Natural killer cell treated with Interleukin-12 subunit alpha and Interleukin-12 subunit beta and Interleukin-15 and Interleukin-18, amount 100 ng/mL, for 72 hours (primary cell): ENCODE measurements around the gene SEL1L2. TPM values are rescaled to one million over a fixed set of nuclear protein-coding genes. Genes with fewer than 3 reads are reported as not detected.

Experiments
- ATAC-seq, 2 donors: fragments of 150-1000 bp; cut with Tn5 transposase in 1 of 2; sonication (Bioruptor Pico), chemical (Tn5 transposase) in 1 of 2; 2 replicates each; pipeline ENCODE4 v1.10.0; 2021
- DNase-seq: peaks from one replicate; pipeline ENCODE4 v3.0.0; 2022; ENCODE audit warnings: low spot score
- H3K27ac Mint-ChIP-seq, 2 donors: 1 replicate in 1 of 2; 2 replicates in 1 of 2; pipeline ENCODE4 v1.8.0; 2022; ENCODE audit warnings: mixed read lengths in 2 of 2, mild to moderate bottlenecking in 1 of 2, moderate library complexity in 1 of 2
- H3K27me3 Mint-ChIP-seq, 2 donors: 1 replicate in 1 of 2; 2 replicates in 1 of 2; pipeline ENCODE4 v1.8.0; 2022; ENCODE audit warnings: mixed read lengths in 2 of 2
- H3K36me3 Mint-ChIP-seq: one replicate; pipeline ENCODE4 v1.8.0; 2022; ENCODE audit warnings: mixed read lengths
- H3K4me1 Mint-ChIP-seq, 2 donors: 1 replicate in 1 of 2; 2 replicates in 1 of 2; pipeline ENCODE4 v1.8.0; 2022; ENCODE audit warnings: low read depth in 2 of 2, mixed read lengths in 2 of 2, mild to moderate bottlenecking in 1 of 2
- H3K4me3 Mint-ChIP-seq: one replicate; pipeline ENCODE4 v1.8.0; 2022; ENCODE audit warnings: mixed read lengths
- H3K9me3 Mint-ChIP-seq: 2 replicates; pipeline ENCODE4 v1.8.0; 2022; ENCODE audit warnings: mixed read lengths
- total RNA-seq, 2 donors: library from RNA; stranded (reverse); gene quantifications; one replicate each; pipeline ENCODE4 v1.2.3, GENCODE V29; 2022

The SEL1L2 gene
- total RNA-seq, 2 donors from 2014 or later: not detected

DNA sequence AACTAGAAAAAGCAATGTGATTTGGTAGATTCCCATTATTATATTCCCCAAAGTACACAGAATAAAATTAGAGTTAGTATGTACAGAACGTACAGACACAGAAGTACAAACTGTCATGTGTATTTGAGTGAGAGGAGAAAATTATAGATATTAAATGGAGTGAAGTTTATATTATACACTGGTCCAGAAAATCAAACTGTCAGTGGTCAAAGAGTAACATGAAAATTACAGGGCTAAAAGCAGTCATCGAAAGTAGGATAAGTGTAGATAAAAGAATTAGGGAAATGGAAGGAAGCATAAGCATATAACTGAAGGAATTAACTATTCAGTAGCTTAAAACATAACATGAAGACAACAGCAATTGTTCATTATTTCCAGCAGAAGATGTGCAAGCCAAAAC is 30.3 kb downstream of the SEL1L2 start:
- Mint-ChIP-seq H3K4me1 (no peaks in the 10 kb centered on the region), H3K27ac (no peak overlapping the region), H3K36me3 (no peaks in the 10 kb centered on the region), H3K9me3 (peaks cover 15% of the 10 kb centered on the region), H3K27me3 (no peaks in the 10 kb centered on the region), H3K4me3 (no peak overlapping the region)
- DNase-seq (no peak), ATAC-seq (no peak)

DNA sequence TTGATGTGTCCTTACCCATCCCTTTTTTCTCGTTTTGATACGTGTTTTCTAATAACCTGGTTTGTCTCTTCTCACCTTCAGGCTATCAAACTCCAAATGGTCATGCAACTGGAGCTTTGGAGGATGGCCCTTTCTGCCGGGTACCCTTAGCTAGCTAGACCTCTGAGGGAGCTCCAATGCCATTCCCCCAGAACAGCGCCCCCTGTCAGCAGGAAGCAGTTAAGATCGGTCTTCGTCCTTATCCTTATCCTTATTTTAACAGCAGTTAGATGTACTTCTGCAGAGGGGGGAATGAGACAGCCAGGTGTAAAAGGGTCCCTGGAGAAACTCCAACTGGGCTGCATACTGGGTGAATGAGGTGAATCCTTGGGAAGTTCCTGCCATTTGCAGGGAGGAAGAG is 37.2 kb downstream of the SEL1L2 start:
- no peak for ATAC-seq
- H3K4me3 Mint-ChIP-seq: no peak overlapping the region
- no peaks in the 10 kb centered on the region for H3K36me3 Mint-ChIP-seq
- H3K9me3 Mint-ChIP-seq: peaks cover 17% of the 10 kb centered on the region
- H3K4me1 Mint-ChIP-seq: no peaks in the 10 kb centered on the region
- DNase-seq: no peak
- no peaks in the 10 kb centered on the region for H3K27me3 Mint-ChIP-seq
- no peak overlapping the region for H3K27ac Mint-ChIP-seq

DNA sequence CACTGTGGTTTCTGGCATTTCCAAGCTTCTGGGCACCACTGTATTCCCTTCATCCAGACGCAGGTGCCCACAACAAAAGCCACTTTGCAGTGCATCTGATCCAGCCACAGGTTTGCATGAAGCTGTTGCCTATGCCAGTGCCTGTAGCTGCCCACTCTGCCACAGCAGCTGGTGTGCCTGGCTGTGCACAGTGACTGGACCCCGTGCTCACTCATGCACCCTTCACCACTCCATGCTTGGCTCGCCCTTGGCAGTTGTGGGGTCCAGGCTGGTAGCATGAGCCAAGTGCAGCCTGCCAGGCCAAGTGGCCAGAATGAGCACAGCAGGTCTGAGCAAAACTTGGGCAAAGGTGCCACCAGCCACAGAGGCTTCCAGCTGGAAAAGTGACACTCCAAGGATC is 42.7 kb downstream of the SEL1L2 start:
- Mint-ChIP-seq H3K27ac (no peak overlapping the region), H3K27me3 (no peaks in the 10 kb centered on the region), H3K4me1 (no peaks in the 10 kb centered on the region), H3K4me3 (no peak overlapping the region), H3K9me3 (peaks cover 27% of the 10 kb centered on the region), H3K36me3 (no peaks in the 10 kb centered on the region)
- DNase-seq: no peak
- no peak for ATAC-seq

GRCh38 chr20:13941031-13941430 is 49.4 kb downstream of the SEL1L2 start:
- ATAC-seq: no peak
- Mint-ChIP-seq H3K4me1 (no peaks in the 10 kb centered on the region), H3K27me3 (no peaks in the 10 kb centered on the region), H3K9me3 (peaks cover 20% of the 10 kb centered on the region), H3K36me3 (no peaks in the 10 kb centered on the region), H3K4me3 (no peak overlapping the region), H3K27ac (no peak overlapping the region)
- no peak for DNase-seq

GRCh38 chr20:13936781-13937576 is 53.4 kb downstream of the SEL1L2 start:
- Mint-ChIP-seq H3K9me3 (peaks cover 8% of the 10 kb centered on the region), H3K27ac (no peak overlapping the region), H3K36me3 (no peaks in the 10 kb centered on the region), H3K4me1 (no peaks in the 10 kb centered on the region), H3K4me3 (no peak overlapping the region), H3K27me3 (no peaks in the 10 kb centered on the region)
- DNase-seq: no peak
- ATAC-seq: no peak

DNA sequence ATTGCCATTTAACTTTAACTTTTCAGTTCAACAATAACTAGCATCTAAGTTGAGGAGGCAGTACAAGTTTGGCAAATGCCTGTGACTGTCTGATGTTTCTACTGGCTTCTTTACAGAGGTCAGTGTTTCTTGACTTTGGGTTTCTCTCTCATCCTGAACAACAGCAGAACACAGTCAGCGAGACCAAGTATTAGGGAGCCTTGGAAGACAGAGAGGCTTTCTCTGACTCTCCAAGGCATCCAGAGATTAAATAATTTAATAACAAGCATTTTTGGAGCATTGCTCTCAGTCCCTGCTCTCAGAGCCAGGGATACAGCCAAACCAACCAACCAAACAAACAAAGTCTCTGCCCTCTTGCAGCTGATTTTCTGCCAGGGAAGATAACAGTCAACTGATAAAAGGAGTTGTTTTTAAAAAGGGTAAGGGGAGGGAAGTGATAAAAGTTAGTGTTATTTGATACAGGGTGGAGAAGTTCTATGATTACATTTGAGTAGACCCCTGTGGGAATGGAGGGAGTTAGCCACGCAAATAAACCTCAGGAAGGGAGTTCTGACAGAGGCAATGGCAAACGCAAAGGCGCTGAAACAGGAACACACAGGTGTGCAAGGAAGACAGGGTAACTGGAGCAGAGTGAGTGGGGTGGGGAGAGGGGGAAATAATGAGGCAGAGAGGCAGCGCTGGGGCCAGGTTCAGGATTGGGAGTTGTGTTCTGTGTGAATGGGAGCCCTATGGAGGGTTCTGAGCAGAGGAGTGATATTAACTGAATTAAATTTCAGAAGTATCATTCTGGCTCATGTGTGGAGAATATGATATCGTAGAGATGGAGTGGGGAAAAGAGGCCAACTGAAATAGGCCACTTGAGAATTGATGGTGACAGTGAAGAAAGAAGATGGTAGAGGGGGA is 55.2 kb downstream of the SEL1L2 start:
- DNase-seq (no peak), ATAC-seq (no peak)
- no peaks in the 10 kb centered on the region for H3K4me1 Mint-ChIP-seq
- H3K4me3 Mint-ChIP-seq: no peak overlapping the region
- no peaks in the 10 kb centered on the region for H3K27me3 Mint-ChIP-seq
- H3K36me3 Mint-ChIP-seq: no peaks in the 10 kb centered on the region
- no peak overlapping the region for H3K27ac Mint-ChIP-seq
- H3K9me3 Mint-ChIP-seq: peaks cover 6% of the 10 kb centered on the region

- DNase-seq (no peak), ATAC-seq (no peak)
- H3K27ac Mint-ChIP-seq: no peak overlapping the region
- peaks cover 4% of the 10 kb centered on the region for H3K9me3 Mint-ChIP-seq
- no peak overlapping the region for H3K4me3 Mint-ChIP-seq
- no peaks in the 10 kb centered on the region for H3K4me1 Mint-ChIP-seq
- H3K27me3 Mint-ChIP-seq: no peaks in the 10 kb centered on the region
- H3K36me3 Mint-ChIP-seq: no peaks in the 10 kb centered on the region
These were observed 60.1 kb downstream of the SEL1L2 start for GRCh38 chr20:13930281-13930680.

GRCh38 chr20:13929836-13930235 is 60.6 kb downstream of the SEL1L2 start:
- peaks cover 3% of the 10 kb centered on the region for H3K9me3 Mint-ChIP-seq
- H3K27ac Mint-ChIP-seq: no peak overlapping the region
- no peaks in the 10 kb centered on the region for H3K27me3 Mint-ChIP-seq
- H3K36me3 Mint-ChIP-seq: no peaks in the 10 kb centered on the region
- H3K4me1 Mint-ChIP-seq: no peaks in the 10 kb centered on the region
- no peak for DNase-seq
- no peak overlapping the region for H3K4me3 Mint-ChIP-seq
- no peak for ATAC-seq

DNA sequence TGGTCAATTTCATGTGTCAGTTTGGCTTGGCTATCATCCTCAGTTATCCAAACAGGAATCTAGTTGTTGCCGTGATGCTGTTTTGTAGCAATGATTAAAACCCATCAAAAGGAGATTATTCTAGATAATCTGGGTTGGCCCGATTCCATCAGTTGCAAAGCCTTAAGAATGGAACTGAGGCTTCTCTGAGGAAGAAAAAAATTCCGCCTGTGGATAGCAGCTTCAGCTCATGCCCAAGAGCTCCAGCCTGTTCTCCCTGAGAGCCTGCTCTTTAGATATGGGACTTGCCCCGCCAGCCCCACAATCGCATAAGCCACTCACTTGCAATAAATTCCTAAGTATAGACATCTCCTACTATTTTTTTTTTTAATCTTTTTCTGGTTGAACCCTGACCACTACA is 61.5 kb downstream of the SEL1L2 start:
- Mint-ChIP-seq H3K27me3 (no peaks in the 10 kb centered on the region), H3K36me3 (no peaks in the 10 kb centered on the region), H3K4me1 (no peaks in the 10 kb centered on the region), H3K9me3 (peaks cover 3% of the 10 kb centered on the region), H3K4me3 (no peak overlapping the region), H3K27ac (no peak overlapping the region)
- no peak for DNase-seq
- ATAC-seq: no peak

- Mint-ChIP-seq H3K27me3 (no peaks in the 10 kb centered on the region), H3K36me3 (no peaks in the 10 kb centered on the region), H3K4me3 (no peak overlapping the region), H3K9me3 (peaks cover 3% of the 10 kb centered on the region), H3K27ac (no peak overlapping the region), H3K4me1 (no peaks in the 10 kb centered on the region)
- DNase-seq (no peak), ATAC-seq (no peak)
These were observed 63.2 kb downstream of the SEL1L2 start for GRCh38 chr20:13927171-13927570.

- no peaks in the 10 kb centered on the region for H3K4me1 Mint-ChIP-seq
- H3K27ac Mint-ChIP-seq: no peak overlapping the region
- no peak overlapping the region for H3K4me3 Mint-ChIP-seq
- no peak for ATAC-seq
- DNase-seq: no peak
- peaks cover 4% of the 10 kb centered on the region for H3K9me3 Mint-ChIP-seq
- no peaks in the 10 kb centered on the region for H3K36me3 Mint-ChIP-seq
- no peaks in the 10 kb centered on the region for H3K27me3 Mint-ChIP-seq
These were observed 68.2 kb downstream of the SEL1L2 start for GRCh38 chr20:13922241-13922640.

DNA sequence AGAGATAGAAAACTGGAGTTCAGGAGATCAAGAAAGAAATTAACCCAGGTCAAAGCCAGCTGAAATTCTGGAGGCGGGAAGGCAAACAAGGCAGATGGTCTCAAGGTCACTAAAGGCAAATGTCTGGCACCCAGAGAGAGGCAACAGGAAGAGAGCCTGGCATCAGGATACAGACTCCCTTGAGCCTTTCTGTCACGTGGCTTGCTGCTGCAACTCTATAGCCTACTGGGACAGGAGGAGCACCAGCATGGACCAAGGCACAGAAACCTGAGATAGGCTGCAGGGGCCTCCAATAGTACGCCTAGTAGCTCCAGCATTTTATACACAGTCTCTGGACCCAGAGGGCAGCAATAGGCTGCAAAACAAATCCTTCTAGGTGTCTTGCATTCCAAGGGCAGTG is 75.1 kb downstream of the SEL1L2 start:
- no peak overlapping the region for H3K27ac Mint-ChIP-seq
- ATAC-seq: no peak
- H3K4me3 Mint-ChIP-seq: no peak overlapping the region
- H3K9me3 Mint-ChIP-seq: peaks cover 6% of the 10 kb centered on the region
- H3K27me3 Mint-ChIP-seq: no peaks in the 10 kb centered on the region
- H3K36me3 Mint-ChIP-seq: no peaks in the 10 kb centered on the region
- DNase-seq: no peak
- no peaks in the 10 kb centered on the region for H3K4me1 Mint-ChIP-seq

GRCh38 chr20:13913572-13913971 is 76.8 kb downstream of the SEL1L2 start:
- DNase-seq (no peak), ATAC-seq (no peak)
- Mint-ChIP-seq H3K27ac (no peak overlapping the region), H3K36me3 (no peaks in the 10 kb centered on the region), H3K4me1 (no peaks in the 10 kb centered on the region), H3K27me3 (no peaks in the 10 kb centered on the region), H3K9me3 (peaks cover 2% of the 10 kb centered on the region), H3K4me3 (no peak overlapping the region)

GRCh38 chr20:13913131-13913530 is 77.3 kb downstream of the SEL1L2 start:
- Mint-ChIP-seq H3K4me1 (no peaks in the 10 kb centered on the region), H3K9me3 (peaks cover 2% of the 10 kb centered on the region), H3K36me3 (no peaks in the 10 kb centered on the region), H3K27me3 (no peaks in the 10 kb centered on the region), H3K27ac (no peak overlapping the region), H3K4me3 (no peak overlapping the region)
- DNase-seq: no peak
- no peak for ATAC-seq
